Fibroblast of lung (primary cell): ENCODE measurements around the gene DNAH3. TPM values are rescaled to one million over a fixed set of nuclear protein-coding genes. Genes with fewer than 3 reads are reported as not detected.
"Not testable (repeated sequence)": the region's sequence is repeated elsewhere in the genome, so short reads cannot be mapped to it uniquely, and the experiment has no call there.

Source experiments
- DNase-seq, 2 donors: peaks; one replicate each; pipeline versions ENCODE4 v3.0.0 to v3.0.0-alpha.2; 2010; ENCODE audit warnings: low read depth in 2 of 2
- H2AFZ ChIP-seq: 2 replicates; pipeline ENCODE4 v1.5.1; 2012; ENCODE audit warnings: low read length, control low read depth, inconsistent platforms
- H3K27ac ChIP-seq: 2 replicates; pipeline ENCODE4 v1.5.1; 2011; ENCODE audit warnings: low read length, control low read depth; ENCODE audit not compliant: insufficient read depth
- H3K27me3 ChIP-seq: 2 replicates; pipeline ENCODE4 v1.5.1; 2011; ENCODE audit warnings: mild to moderate bottlenecking, low read length; ENCODE audit not compliant: control insufficient read depth, insufficient read depth
- H3K36me3 ChIP-seq: 2 replicates; pipeline ENCODE4 v1.5.1; 2011; ENCODE audit warnings: low read length; ENCODE audit not compliant: control insufficient read depth, insufficient read depth
- H3K4me1 ChIP-seq: 2 replicates; pipeline ENCODE4 v1.5.1; 2011; ENCODE audit warnings: low read length; ENCODE audit not compliant: control insufficient read depth, insufficient read depth; ENCODE audit errors: extremely low read depth
- H3K4me2 ChIP-seq: 2 replicates; pipeline ENCODE4 v1.5.1; 2011; ENCODE audit warnings: low read length, control low read depth; ENCODE audit not compliant: insufficient read depth; ENCODE audit errors: extremely low read depth
- H3K4me3 ChIP-seq, 4 experiments: fragments of 200-600 bp in 1 of 4; sonication (generic) in 1 of 4; replicated peaks in 1 of 4; 2 replicates each; pipeline ENCODE4 v1.5.1; 2011 to 2016; ENCODE audit warnings: low read length in 4 of 4, low read depth in 3 of 4, mild to moderate bottlenecking in 3 of 4, control low read depth in 2 of 4, inconsistent platforms in 1 of 4, mixed read lengths in 1 of 4; ENCODE audit not compliant: insufficient read depth in 1 of 4; ENCODE audit errors: control extremely low read depth in 1 of 4
- H3K79me2 ChIP-seq: 2 replicates; pipeline ENCODE4 v1.5.1; 2012; ENCODE audit warnings: mild to moderate bottlenecking, low read length, inconsistent platforms; ENCODE audit not compliant: control insufficient read depth, insufficient read depth
- H3K9ac ChIP-seq: 2 replicates; pipeline ENCODE4 v1.5.1; 2011; ENCODE audit warnings: mild to moderate bottlenecking, low read length, control low read depth; ENCODE audit not compliant: insufficient read depth
- H3K9me3 ChIP-seq: 2 replicates; pipeline ENCODE4 v1.5.1; 2012; ENCODE audit warnings: low read depth, low read length; ENCODE audit not compliant: control insufficient read depth, insufficient read depth
- H4K20me1 ChIP-seq: 2 replicates; pipeline ENCODE4 v1.5.1; 2011; ENCODE audit warnings: low read length; ENCODE audit not compliant: control insufficient read depth, insufficient read depth; ENCODE audit errors: extremely low read depth
- CTCF ChIP-seq, 2 donors: IDR thresholded peaks in 1 of 2; conservative IDR thresholded peaks in 1 of 2; 1 replicate in 1 of 2; 2 replicates in 1 of 2; pipeline ENCODE4 v1.5.1; 2011 to 2012; ENCODE audit warnings: low read length in 2 of 2, control low read depth in 1 of 2, inconsistent platforms in 1 of 2, low read depth in 1 of 2, mild to moderate bottlenecking in 1 of 2
- EZH2 ChIP-seq: IDR thresholded peaks from 2 replicates; pipeline ENCODE4 v1.5.1; 2012; ENCODE audit warnings: low read length, control low read depth, mild to moderate bottlenecking; ENCODE audit errors: missing control alignments
- polyA plus RNA-seq, 2 donors: library from polyadenylated mRNA; depleted of rRNA in 1 of 2; stranded (reverse) in 1 of 2; unstranded in 1 of 2; fragments of >200 nt; gene quantifications; 2 replicates each; pipeline ENCODE4 v1.2.1, GENCODE V29; 2011 to 2012; ENCODE audit warnings: missing spikeins in 1 of 2
- total RNA-seq: library from RNA; depleted of rRNA; stranded (reverse); fragments of >200 nt; gene quantifications from 2 replicates; pipeline ENCODE4 v1.2.1, GENCODE V29; 2014

DNAH3 gene
- total and polyA plus RNA-seq, 2 donors (not counting 1 experiment from before 2014, with no cell fraction given) = not detected

GRCh38 chr16:20949660-20950059 lies 201.0 kb downstream of the DNAH3 start:
- Histone ChIP-seq H4K20me1 (no peaks in the 10 kb centered on the region), H3K27ac (no peak overlapping the region), H3K4me1 (no peaks in the 10 kb centered on the region), H3K9me3 (no peaks in the 10 kb centered on the region), H3K36me3 (no peaks in the 10 kb centered on the region), H3K27me3 (no peaks in the 10 kb centered on the region), H3K9ac (no peak overlapping the region), H3K4me3 (no peak overlapping the region), H2AFZ (no peak overlapping the region), H3K4me2 (no peak overlapping the region), H3K79me2 (no peaks in the 10 kb centered on the region)
- DNase-seq = no peak
- TF ChIP-seq EZH2 = no peak
- TF ChIP-seq CTCF (conservative IDR thresholded peaks at IDR 0.05 in 1 of 2, IDR thresholded peaks at IDR 0.05 in 1 of 2; ENCODE audit: low read depth in 1 of 2, low read length in 2 of 2) = no peak

GRCh38 chr16:20948444-20948843 lies 202.2 kb downstream of the DNAH3 start:
- DNase-seq = no peak
- H3K9me3 ChIP-seq = no peaks in the 10 kb centered on the region

GRCh38 chr16:20946015-20946629 lies 204.5 kb downstream of the DNAH3 start:
- no peak overlapping the region for H3K9ac ChIP-seq
- H3K27ac ChIP-seq = no peak overlapping the region
- no peaks in the 10 kb centered on the region for H3K36me3 ChIP-seq
- no peak overlapping the region for H3K4me2 ChIP-seq
- no peak overlapping the region for H2AFZ ChIP-seq
- no peaks in the 10 kb centered on the region for H3K9me3 ChIP-seq
- no peaks in the 10 kb centered on the region for H4K20me1 ChIP-seq
- TF ChIP-seq CTCF (conservative IDR thresholded peaks at IDR 0.05 in 1 of 2, IDR thresholded peaks at IDR 0.05 in 1 of 2; ENCODE audit: low read depth in 1 of 2, low read length in 2 of 2) (no peak), EZH2 (no peak)
- H3K79me2 ChIP-seq = no peaks in the 10 kb centered on the region
- no peak overlapping the region for H3K4me3 ChIP-seq
- no peaks in the 10 kb centered on the region for H3K4me1 ChIP-seq
- no peak for DNase-seq
- H3K27me3 ChIP-seq = no peaks in the 10 kb centered on the region

More at GRCh38 chr16:20948444-20948843, 202.2 kb downstream of the DNAH3 start:
- Histone ChIP-seq H3K79me2 (no peaks in the 10 kb centered on the region), H3K4me2 (no peak overlapping the region), H3K27ac (no peak overlapping the region), H3K9ac (no peak overlapping the region), H3K4me3 (no peak overlapping the region), H4K20me1 (no peaks in the 10 kb centered on the region), H2AFZ (no peak overlapping the region), H3K27me3 (no peaks in the 10 kb centered on the region), H3K36me3 (no peaks in the 10 kb centered on the region), H3K4me1 (no peaks in the 10 kb centered on the region)
- no peak for TF ChIP-seq CTCF (conservative IDR thresholded peaks at IDR 0.05 in 1 of 2, IDR thresholded peaks at IDR 0.05 in 1 of 2; ENCODE audit: low read depth in 1 of 2, low read length in 2 of 2)
- TF ChIP-seq EZH2 = no peak

- H2AFZ ChIP-seq, H3K4me3 ChIP-seq, H3K4me2 ChIP-seq, H3K27ac ChIP-seq, H3K9me3 ChIP-seq, H3K27me3 ChIP-seq, H3K36me3 ChIP-seq, H3K4me1 ChIP-seq, H4K20me1 ChIP-seq, DNase-seq, H3K79me2 ChIP-seq, H3K9ac ChIP-seq: not testable (repeated sequence)
These were observed 205.1 kb downstream of the DNAH3 start for GRCh38 chr16:20945575-20945875.
